K562 (cell line): ENCODE data around the gene KCNG1. TPM values are rescaled to one million over a fixed set of nuclear protein-coding genes. Genes with fewer than 3 reads are reported as not detected.
A peak's percentile ranks its signal among the peaks of the same experiment; 100 is the strongest.

Experiments used
- ARNT ChIP-seq, 2 experiments: fragments of 450-650 bp; IDR thresholded peaks; 2 replicates each; pipeline ENCODE4 v1.6.1; 2016; ENCODE audit warnings: mild to moderate bottlenecking in 1 of 2
- CAMTA2 ChIP-seq: fragments of 250-450 bp; sonication (Bioruptor Pico); conservative IDR thresholded peaks from 2 replicates; pipeline ENCODE4 v1.5.1; 2022
- CHCHD3 ChIP-seq: fragments of 250-450 bp; sonication (Bioruptor Pico); IDR thresholded peaks from 2 replicates; pipeline ENCODE4 v2.1.2; 2022; ENCODE audit warnings: mild to moderate bottlenecking
- ESRRA ChIP-seq: fragments of 450-650 bp; IDR thresholded peaks from 2 replicates; pipeline ENCODE4 v1.6.1; 2014; ENCODE audit warnings: low read depth, mild to moderate bottlenecking, moderate library complexity, borderline replicate concordance
- ETV6 ChIP-seq, 3 experiments: fragments of 150-350 bp in 1 of 3; sonication (generic) in 1 of 3; formaldehyde crosslinking in 1 of 3; IDR thresholded peaks; 2 replicates each; pipeline versions ENCODE4 v1.6.1 to v1.8.0; 2014 to 2022; ENCODE audit warnings: borderline replicate concordance in 2 of 3, low read depth in 2 of 3, antibody characterized with exemption in 1 of 3, low read length in 1 of 3, mild to moderate bottlenecking in 1 of 3, missing genetic modification reagents in 1 of 3
- HDAC1 ChIP-seq, 2 experiments: fragments of 450-650 bp; IDR thresholded peaks; 2 replicates each; pipeline ENCODE4 v1.6.1; 2016 to 2017; ENCODE audit warnings: inconsistent platforms in 1 of 2, mild to moderate bottlenecking in 1 of 2, moderate library complexity in 1 of 2
- HSF4 ChIP-seq: fragments of 250-450 bp; sonication (Bioruptor Pico); IDR thresholded peaks from 2 replicates; pipeline ENCODE4 v2.1.2; 2022; ENCODE audit warnings: mild to moderate bottlenecking, moderate library complexity, borderline replicate concordance
- IFI16 ChIP-seq: fragments of 250-450 bp; sonication (Bioruptor Pico); IDR thresholded peaks from 2 replicates; pipeline ENCODE4 v2.1.2; 2022; ENCODE audit warnings: mild to moderate bottlenecking, inconsistent platforms
- MTA1 ChIP-seq: fragments of 450-650 bp; IDR thresholded peaks from 2 replicates; pipeline ENCODE4 v1.6.1; 2017; ENCODE audit warnings: borderline replicate concordance
- NFIC ChIP-seq: fragments of 450-650 bp; IDR thresholded peaks from 2 replicates; pipeline ENCODE4 v1.6.1; 2017; ENCODE audit warnings: mild to moderate bottlenecking, inconsistent platforms
- NR2C1 ChIP-seq, 2 experiments: fragments of 450-650 bp; IDR thresholded peaks; 2 replicates each; pipeline ENCODE4 v1.6.1; 2017; ENCODE audit warnings: mild to moderate bottlenecking in 2 of 2, antibody characterized with exemption in 1 of 2, inconsistent platforms in 1 of 2, missing compliant biosample characterization in 1 of 2, missing genetic modification characterization in 1 of 2
- NR3C1 ChIP-seq: sonication (generic); formaldehyde crosslinking; IDR thresholded peaks from 2 replicates; pipeline ENCODE4 v1.8.1; 2022; ENCODE audit warnings: missing genetic modification reagents
- PHB ChIP-seq: fragments of 250-450 bp; sonication (Bioruptor Pico); IDR thresholded peaks from 2 replicates; pipeline ENCODE4 v1.5.0; 2021
- POLR2G ChIP-seq: fragments of 200-400 bp; formaldehyde crosslinking; IDR thresholded peaks from 2 replicates; pipeline ENCODE4 v1.6.1; 2017; ENCODE audit warnings: low read depth, mild to moderate bottlenecking, antibody characterized with exemption, low read length, moderate library complexity
- RAD51 ChIP-seq: fragments of 450-650 bp; IDR thresholded peaks from 2 replicates; pipeline ENCODE4 v1.7.1; 2016; ENCODE audit warnings: low read depth, mild to moderate bottlenecking, borderline replicate concordance
- RBM17 ChIP-seq: fragments of 200-400 bp; formaldehyde crosslinking; IDR thresholded peaks from 2 replicates; pipeline ENCODE4 v1.6.1; 2017; ENCODE audit warnings: low read depth, mild to moderate bottlenecking, low read length, borderline replicate concordance
- RFX5 ChIP-seq: IDR thresholded peaks from 2 replicates; pipeline ENCODE4 v1.6.1; 2011; ENCODE audit warnings: low read depth, mild to moderate bottlenecking, improper control_type of control experiment, low read length
- SP1 ChIP-seq: sonication (generic); formaldehyde crosslinking; IDR thresholded peaks from 2 replicates; pipeline ENCODE4 v1.8.1; 2022; ENCODE audit warnings: mild to moderate bottlenecking, missing genetic modification reagents
- TRIM24 ChIP-seq, 2 experiments: fragments of 450-650 bp; IDR thresholded peaks; 2 replicates each; pipeline ENCODE4 v1.6.1; 2016
- ZBTB7A ChIP-seq: IDR thresholded peaks from 2 replicates; pipeline ENCODE4 v1.6.1; 2011; ENCODE audit warnings: low read depth, mild to moderate bottlenecking, low read length, moderate library complexity, borderline replicate concordance; ENCODE audit not compliant: control insufficient read depth
- ZNF121 ChIP-seq: sonication (generic); formaldehyde crosslinking; conservative IDR thresholded peaks from 2 replicates; pipeline ENCODE4 v1.8.0; 2022; ENCODE audit warnings: missing genetic modification reagents
- ZNF175 ChIP-seq: fragments of 200-800 bp; sonication (Bioruptor generic); IDR thresholded peaks from 2 replicates; pipeline ENCODE4 v1.6.1; 2016; ENCODE audit warnings: low read depth, mild to moderate bottlenecking, missing genetic modification characterization, missing compliant biosample characterization
- ZNF253 ChIP-seq: fragments of 250-450 bp; sonication (Bioruptor Pico); conservative IDR thresholded peaks from 2 replicates; pipeline ENCODE4 v1.6.1; 2021; ENCODE audit warnings: mild to moderate bottlenecking
- polyA plus RNA-seq, 8 experiments: library from polyadenylated mRNA; depleted of rRNA in 4 of 8; stranded (reverse) in 5 of 8; unstranded in 3 of 8; fragments of >200 nt; fragmentation: Nextera tagmentation in 2 of 8; fragmentation: Illumina TruSeq in 1 of 8; extraction: Ambion mirVana in 2 of 8; extraction: Trizol in 1 of 8; gene quantifications; 2 replicates each; pipeline versions ENCODE4 v1.2.1 to v1.2.3, GENCODE V29; 2011 to 2014; ENCODE audit warnings: inconsistent platforms in 1 of 8, missing spikeins in 1 of 8
- total RNA-seq, 7 experiments: library from RNA; depleted of rRNA in 6 of 7; stranded (reverse); fragments of >200 nt in 6 of 7; fragmentation: Illumina TruSeq in 2 of 7; extraction: Trizol in 2 of 7; gene quantifications; 2 replicates each; pipeline versions ENCODE4 v1.2.1 to v1.2.3, GENCODE V29; 2011 to 2021; ENCODE audit warnings: low replicate concordance in 1 of 7
- TF ChIP-seq, protein P1 (sequence below): IDR thresholded peaks from 2 replicates; pipeline ENCODE4 v1.6.1; 2014; ENCODE audit warnings: antibody characterized with exemption
- TF ChIP-seq, protein P2 (sequence below): IDR thresholded peaks from 2 replicates; pipeline ENCODE4 v1.6.1; 2016; ENCODE audit warnings: missing genetic modification characterization, missing compliant biosample characterization
- TF ChIP-seq, protein P3 (sequence below): sonication (generic); IDR thresholded peaks from 2 replicates; pipeline ENCODE4 v1.6.1; 2016

The KCNG1 gene
- total and polyA plus RNA-seq, 9 of the 15 experiments (the other 6 are each of a cell fraction or from before 2014, with no cell fraction given): 0.06 to 1.5 (median 0.22) TPM; not detected in 2

DNA sequence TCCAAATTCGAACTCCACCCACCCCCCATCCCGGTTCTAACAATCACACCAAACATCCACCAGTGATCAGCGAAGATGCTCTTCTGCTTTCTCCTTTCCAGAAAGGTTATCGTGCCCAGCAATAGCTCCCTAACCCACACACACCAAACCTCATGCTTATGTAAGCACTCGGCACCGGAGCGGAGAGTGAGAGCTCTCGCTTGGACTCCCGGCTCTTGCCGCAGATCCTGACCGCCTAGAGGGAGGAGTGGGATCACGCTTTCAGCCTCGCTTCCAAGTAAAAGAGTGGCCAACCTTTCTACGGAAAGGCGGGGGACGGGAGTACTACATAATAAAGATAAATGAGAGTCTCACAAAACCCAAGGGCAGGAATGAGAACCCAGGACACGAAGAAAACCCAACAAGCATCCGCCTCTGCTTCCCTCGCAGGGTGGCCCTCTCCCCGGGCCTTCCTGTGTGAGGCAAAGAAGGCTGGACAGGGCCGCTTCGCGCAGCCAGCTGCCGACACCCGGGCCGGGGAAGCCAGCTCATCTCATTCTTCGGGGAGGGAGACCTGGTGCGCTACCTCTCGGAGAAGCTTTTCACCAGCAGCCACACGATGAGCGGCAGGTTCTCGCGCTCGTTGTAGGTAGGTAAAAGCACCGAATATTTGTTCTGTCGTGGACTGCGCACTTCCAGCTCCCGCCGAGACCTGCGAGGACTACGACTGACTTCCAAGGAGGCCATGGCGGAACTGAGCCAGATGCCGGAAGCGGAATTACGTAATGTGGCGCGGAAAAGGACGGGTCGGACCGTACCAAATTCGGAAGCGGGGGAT is 64.9 kb downstream of the KCNG1 start, which contains the start of gene DPM1 (continued):
- TF ChIP-seq RFX5 (no peak), POLR2G (peak; percentile 92), ZNF175 (CRISPR knock-in tag) (no peak), PHB (CRISPR knock-in tag) (no peak), ZNF253 (CRISPR knock-in tag) (no peak), NR2C1 (IDR thresholded peaks at IDR 0.05) (no peak), NR2C1 (tag; IDR thresholded peaks at IDR 0.05) (no peak), CHCHD3 (CRISPR knock-in tag) (0 out of 2 replicates have a peak, but pooled peaks have one; percentile 45), ESRRA (no peak), ARNT (IDR thresholded peaks at IDR 0.05) (no peak; a peak in 1 of 4 replicates), CAMTA2 (CRISPR knock-in tag) (no peak), ETV6 (IDR thresholded peaks at IDR 0.05; ENCODE audit: borderline replicate concordance in 1 of 2, low read depth in 2 of 2, low read length in 1 of 2) (peak in 1 of 2 experiments; percentile 68; a peak in 1 of 4 replicates), ETV6 (CRISPR knock-in tag; IDR thresholded peaks at IDR 0.05; ENCODE audit: borderline replicate concordance) (peak; percentile 87; the same call in 1 of the 2 replicates), IFI16 (CRISPR knock-in tag) (no peak), HDAC1 (IDR thresholded peaks at IDR 0.05) (peak in 1 of 2 experiments; percentile 43; a peak in 2 of 4 replicates), ZNF121 (CRISPR knock-in tag) (no peak), SP1 (CRISPR knock-in tag) (peak; percentile 67; the same call in 1 of the 2 replicates), MTA1 (no peak), NFIC (peak; percentile 36; the same call in 1 of the 2 replicates), NR3C1 (CRISPR knock-in tag) (no peak; the same call in 1 of the 2 replicates), TRIM24 (IDR thresholded peaks at IDR 0.05) (no peak), ZBTB7A (no peak), HSF4 (CRISPR knock-in tag) (no peak), RAD51 (no peak), RBM17 (no peak)
- TF ChIP-seq, protein P1, sequence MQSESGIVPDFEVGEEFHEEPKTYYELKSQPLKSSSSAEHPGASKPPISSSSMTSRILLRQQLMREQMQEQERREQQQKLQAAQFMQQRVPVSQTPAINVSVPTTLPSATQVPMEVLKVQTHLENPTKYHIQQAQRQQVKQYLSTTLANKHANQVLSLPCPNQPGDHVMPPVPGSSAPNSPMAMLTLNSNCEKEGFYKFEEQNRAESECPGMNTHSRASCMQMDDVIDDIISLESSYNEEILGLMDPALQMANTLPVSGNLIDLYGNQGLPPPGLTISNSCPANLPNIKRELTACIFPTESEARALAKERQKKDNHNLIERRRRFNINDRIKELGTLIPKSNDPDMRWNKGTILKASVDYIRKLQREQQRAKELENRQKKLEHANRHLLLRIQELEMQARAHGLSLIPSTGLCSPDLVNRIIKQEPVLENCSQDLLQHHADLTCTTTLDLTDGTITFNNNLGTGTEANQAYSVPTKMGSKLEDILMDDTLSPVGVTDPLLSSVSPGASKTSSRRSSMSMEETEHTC: no peak
- TF ChIP-seq, protein P2, sequence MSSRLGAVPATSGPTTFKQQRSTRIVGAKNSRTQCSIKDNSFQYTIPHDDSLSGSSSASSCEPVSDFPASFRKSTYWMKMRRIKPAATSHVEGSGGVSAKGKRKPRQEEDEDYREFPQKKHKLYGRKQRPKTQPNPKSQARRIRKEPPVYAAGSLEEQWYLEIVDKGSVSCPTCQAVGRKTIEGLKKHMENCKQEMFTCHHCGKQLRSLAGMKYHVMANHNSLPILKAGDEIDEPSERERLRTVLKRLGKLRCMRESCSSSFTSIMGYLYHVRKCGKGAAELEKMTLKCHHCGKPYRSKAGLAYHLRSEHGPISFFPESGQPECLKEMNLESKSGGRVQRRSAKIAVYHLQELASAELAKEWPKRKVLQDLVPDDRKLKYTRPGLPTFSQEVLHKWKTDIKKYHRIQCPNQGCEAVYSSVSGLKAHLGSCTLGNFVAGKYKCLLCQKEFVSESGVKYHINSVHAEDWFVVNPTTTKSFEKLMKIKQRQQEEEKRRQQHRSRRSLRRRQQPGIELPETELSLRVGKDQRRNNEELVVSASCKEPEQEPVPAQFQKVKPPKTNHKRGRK: no peak
- TF ChIP-seq, protein P3, sequence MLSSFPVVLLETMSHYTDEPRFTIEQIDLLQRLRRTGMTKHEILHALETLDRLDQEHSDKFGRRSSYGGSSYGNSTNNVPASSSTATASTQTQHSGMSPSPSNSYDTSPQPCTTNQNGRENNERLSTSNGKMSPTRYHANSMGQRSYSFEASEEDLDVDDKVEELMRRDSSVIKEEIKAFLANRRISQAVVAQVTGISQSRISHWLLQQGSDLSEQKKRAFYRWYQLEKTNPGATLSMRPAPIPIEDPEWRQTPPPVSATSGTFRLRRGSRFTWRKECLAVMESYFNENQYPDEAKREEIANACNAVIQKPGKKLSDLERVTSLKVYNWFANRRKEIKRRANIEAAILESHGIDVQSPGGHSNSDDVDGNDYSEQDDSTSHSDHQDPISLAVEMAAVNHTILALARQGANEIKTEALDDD: no peak
